Heart left ventricle (tissue), 16 donors: ENCODE data around the gene PDE10A. TPM values are rescaled to one million over a fixed set of nuclear protein-coding genes. Genes with fewer than 3 reads are reported as not detected.

Experiments
- ATAC-seq, 4 donors: fragments of 200-7000 bp; cut with Tn5 transposase; one replicate each; pipeline ENCODE4 v1.9.1; 2020 to 2022; ENCODE audit warnings: moderate library complexity in 4 of 4, mild to moderate bottlenecking in 3 of 4, moderate number of reproducible peaks in 1 of 4
- DNase-seq, 5 donors: peaks; one replicate each; pipeline ENCODE4 v3.0.0-alpha.2; 2020
- H3K27ac ChIP-seq, 12 donors: fragments of 200-600 bp; sonication (generic) in 4 of 12; one replicate each; pipeline versions ENCODE4 v1.5.0 to v1.8.0; 2016 to 2022; ENCODE audit warnings: mild to moderate bottlenecking in 2 of 12
- H3K27me3 ChIP-seq, 9 donors: fragments of 200-600 bp; sonication (generic) in 2 of 9; one replicate each; pipeline versions ENCODE4 v1.5.1 to v1.8.0; 2016 to 2022; ENCODE audit warnings: mild to moderate bottlenecking in 3 of 9
- H3K36me3 ChIP-seq, 9 donors: fragments of 200-600 bp; sonication (generic) in 2 of 9; one replicate each; pipeline versions ENCODE4 v1.5.0 to v1.8.0; 2018 to 2022; ENCODE audit warnings: mild to moderate bottlenecking in 2 of 9
- H3K4me1 ChIP-seq, 12 donors: fragments of 200-600 bp; sonication (generic) in 4 of 12; one replicate each; pipeline versions ENCODE4 v1.5.0 to v1.8.0; 2016 to 2022; ENCODE audit warnings: mild to moderate bottlenecking in 3 of 12
- H3K4me3 ChIP-seq, 12 donors: fragments of 200-600 bp; sonication (generic) in 4 of 12; one replicate each; pipeline versions ENCODE4 v1.5.0 to v1.8.0; 2017 to 2022; ENCODE audit warnings: mild to moderate bottlenecking in 9 of 12, moderate library complexity in 4 of 12
- H3K9me3 ChIP-seq, 12 donors: fragments of 200-600 bp; sonication (generic) in 4 of 12; one replicate each; pipeline versions ENCODE4 v1.5.0 to v1.8.0; 2016 to 2022; ENCODE audit warnings: mild to moderate bottlenecking in 1 of 12
- POLR2A ChIP-seq, 2 donors: fragments of 450-650 bp; IDR thresholded peaks; one replicate each; pipeline ENCODE4 v1.6.1; 2017; ENCODE audit warnings: antibody characterized with exemption in 2 of 2, mild to moderate bottlenecking in 2 of 2, moderate library complexity in 2 of 2
- WGBS, 4 donors: extraction: QIAGEN DNeasy Blood & Tissue Kit in 2 of 4; methylation state at CpG; one replicate each; pipeline versions ENCODE4 v1.1.5 to v1.1.7; 2013 to 2018; 5-methylcytosine and 5-hydroxymethylcytosine counted together
- intact Hi-C, 10 donors: fragments of 100-400 bp; cut with DNase I; formaldehyde crosslinking; loops; one replicate each; pipeline versions ENCODE4 v1.11.1 to v1.14.2; 2022
- polyA plus RNA-seq, 2 donors: library from polyadenylated mRNA; stranded (reverse); fragments of 200-250 nt; gene quantifications; one replicate each; pipeline ENCODE4 v1.2.3, GENCODE V29; 2013
- total RNA-seq, 9 donors: library from RNA; depleted of rRNA in 2 of 9; stranded (reverse); fragments of >200 nt in 2 of 9; fragmentation: NEBNext Ultra II Directional in 3 of 9; extraction: Animal tissue kit (Norgen Biotek cat#: 25700) in 3 of 9; gene quantifications; one replicate each; pipeline versions ENCODE4 v1.1.0 to v1.2.4, GENCODE V29; 2016 to 2023
- TF ChIP-seq, protein P1 (sequence below), 12 donors: fragments of 200-600 bp; sonication (generic) in 4 of 12; IDR thresholded peaks; one replicate each; pipeline versions ENCODE4 v1.5.0 to v1.8.0; 2018 to 2022; ENCODE audit warnings: antibody characterized with exemption in 12 of 12, mild to moderate bottlenecking in 5 of 12
- donor health status: ischemic (EF 13 %, LVEDD 7.1; RV severe dilation, severe dysfunction).
- donor health status: healthy with polysubstance abuse.
- donor health status: DM: no; HTN: yes; CAD: no.
- donor health status: DM: no; HTN: no; CAD: no.
- donor health status: ischemic (EF 25% LVEDD 6.9; RV normal size, moderate dysfunction).
- donor health status: ischemic (EF 25% LVEDD 5.7; RV mildly dilated, moderate dysfunction).
- donor health status: healthy.
- donor health status: DM: yes; HTN: yes; CAD: no.
- donor health status: ischemic (EF 35%, LVEDD 5.7; RV mildly dilated, moderate dysfunction).
- donor health status: nonischemic (EF 11% LVEDD 7.7; RV severe dilation, severe dysfunction).
- donor health status: DM: yes; HTN: yes; CAD: no.
- donor health status: PGD.
- donor health status: ischemic (EF 29% LVEDD 5.4; RV normal size, mild dysfunction).
- donor health status: nonischemic (EF 23%, LVEDD 6.1; RV moderate dilation, normal function).

The PDE10A gene
- total and polyA plus RNA-seq, 11 donors: 4.2 to 22.4 (median 12.8) TPM

- H3K4me3 ChIP-seq: no peak overlapping the region
- ATAC-seq: no peak
- H3K4me1 ChIP-seq: no peaks in the 10 kb centered on the region
- peaks cover 0 to 28% (median 6%) of the 10 kb centered on the region in 9 donors for H3K36me3 ChIP-seq
- 87 to 90% (median 88%) methylated on average over 5 of the region's 5 CpGs for WGBS, 4 donors
- no peaks in the 10 kb centered on the region for H3K27me3 ChIP-seq
- intact Hi-C loops: no loop called here
- H3K27ac ChIP-seq: no peak overlapping the region
- H3K9me3 ChIP-seq: peaks cover 0 to under 1% (median 0%) of the 10 kb centered on the region in 12 donors
- TF ChIP-seq, protein P1, sequence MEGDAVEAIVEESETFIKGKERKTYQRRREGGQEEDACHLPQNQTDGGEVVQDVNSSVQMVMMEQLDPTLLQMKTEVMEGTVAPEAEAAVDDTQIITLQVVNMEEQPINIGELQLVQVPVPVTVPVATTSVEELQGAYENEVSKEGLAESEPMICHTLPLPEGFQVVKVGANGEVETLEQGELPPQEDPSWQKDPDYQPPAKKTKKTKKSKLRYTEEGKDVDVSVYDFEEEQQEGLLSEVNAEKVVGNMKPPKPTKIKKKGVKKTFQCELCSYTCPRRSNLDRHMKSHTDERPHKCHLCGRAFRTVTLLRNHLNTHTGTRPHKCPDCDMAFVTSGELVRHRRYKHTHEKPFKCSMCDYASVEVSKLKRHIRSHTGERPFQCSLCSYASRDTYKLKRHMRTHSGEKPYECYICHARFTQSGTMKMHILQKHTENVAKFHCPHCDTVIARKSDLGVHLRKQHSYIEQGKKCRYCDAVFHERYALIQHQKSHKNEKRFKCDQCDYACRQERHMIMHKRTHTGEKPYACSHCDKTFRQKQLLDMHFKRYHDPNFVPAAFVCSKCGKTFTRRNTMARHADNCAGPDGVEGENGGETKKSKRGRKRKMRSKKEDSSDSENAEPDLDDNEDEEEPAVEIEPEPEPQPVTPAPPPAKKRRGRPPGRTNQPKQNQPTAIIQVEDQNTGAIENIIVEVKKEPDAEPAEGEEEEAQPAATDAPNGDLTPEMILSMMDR (IDR thresholded peaks at IDR 0.05): no peak
- no peak for TF ChIP-seq POLR2A (IDR thresholded peaks at IDR 0.05)
- DNase-seq: no peak
Observed at GRCh38 chr6:165340532-165340931, 322.5 kb downstream of the PDE10A start.

DNA sequence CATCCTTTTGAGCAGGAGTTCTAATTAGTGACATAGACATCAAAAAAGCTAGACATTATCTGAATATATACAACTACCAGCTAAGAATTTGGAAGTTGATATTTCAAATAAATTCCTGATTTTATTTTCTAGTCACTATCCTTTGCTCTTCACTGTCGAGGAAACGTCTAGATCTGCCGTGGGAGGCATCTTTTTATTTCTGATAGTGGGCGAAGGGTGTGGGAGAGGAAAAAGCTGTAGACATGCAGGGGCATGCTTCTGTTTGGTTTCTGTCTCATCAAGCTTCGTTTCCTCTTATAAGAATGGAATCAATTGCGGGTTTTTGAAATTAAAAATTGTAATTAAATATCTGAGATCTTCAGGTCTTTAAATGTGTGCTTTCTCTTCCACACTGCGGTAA, 337.4 kb downstream of the PDE10A start:
- WGBS, 4 donors: 87 to 90% (median 88%) methylated on average over 7 of the region's 7 CpGs
- H3K4me3 ChIP-seq: no peak overlapping the region
- ATAC-seq (no peak), DNase-seq (no peak)
- peaks cover 0 to 17% (median 9%) of the 10 kb centered on the region in 12 donors for H3K9me3 ChIP-seq
- no peak for TF ChIP-seq POLR2A (IDR thresholded peaks at IDR 0.05)
- TF ChIP-seq, protein P1 (IDR thresholded peaks at IDR 0.05): no peak
- intact Hi-C loops: no loop called here
- no peaks in the 10 kb centered on the region for H3K4me1 ChIP-seq
- no peaks in the 10 kb centered on the region for H3K36me3 ChIP-seq
- no peak overlapping the region for H3K27ac ChIP-seq
- no peaks in the 10 kb centered on the region for H3K27me3 ChIP-seq

DNA sequence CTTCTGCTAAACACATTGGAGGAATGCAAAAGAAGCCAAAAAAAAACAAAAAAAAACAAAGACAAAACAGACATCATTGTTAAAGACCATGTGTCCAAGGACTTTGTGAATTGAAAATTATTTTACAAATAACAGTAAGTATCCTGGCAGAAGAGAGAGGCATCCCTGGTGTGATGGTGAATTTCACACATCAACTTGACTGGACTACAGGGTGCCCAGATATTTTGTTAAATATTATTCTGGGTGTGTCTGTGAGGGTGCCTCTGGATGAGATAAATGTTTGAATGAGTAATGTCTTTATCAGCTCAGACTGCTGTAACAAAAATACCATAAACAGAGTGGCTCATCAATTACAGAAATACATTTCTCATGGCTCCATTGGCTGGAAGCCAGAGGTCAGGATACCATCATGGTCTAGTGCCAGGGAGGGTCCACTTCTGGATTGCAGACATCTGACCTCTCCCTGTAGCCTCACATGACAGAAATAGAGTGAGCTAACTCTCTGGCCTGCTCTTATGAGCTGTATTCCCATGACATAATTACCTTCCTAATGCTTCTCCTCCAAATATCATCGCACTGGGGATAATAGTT, 341.4 kb downstream of the PDE10A start:
- Histone ChIP-seq H3K27ac (no peak overlapping the region), H3K27me3 (no peaks in the 10 kb centered on the region), H3K4me1 (no peaks in the 10 kb centered on the region), H3K9me3 (peaks cover 0 to 23% (median 12%) of the 10 kb centered on the region in 12 donors), H3K36me3 (no peaks in the 10 kb centered on the region), H3K4me3 (no peak overlapping the region)
- ATAC-seq: no peak
- no peak for DNase-seq
- WGBS, 4 donors: 87 to 100% (median 92%) methylated on average over 1 of the region's 1 CpG
- intact Hi-C loops: no loop called here
- TF ChIP-seq, protein P1 (IDR thresholded peaks at IDR 0.05): no peak
- no peak for TF ChIP-seq POLR2A (IDR thresholded peaks at IDR 0.05)

DNA sequence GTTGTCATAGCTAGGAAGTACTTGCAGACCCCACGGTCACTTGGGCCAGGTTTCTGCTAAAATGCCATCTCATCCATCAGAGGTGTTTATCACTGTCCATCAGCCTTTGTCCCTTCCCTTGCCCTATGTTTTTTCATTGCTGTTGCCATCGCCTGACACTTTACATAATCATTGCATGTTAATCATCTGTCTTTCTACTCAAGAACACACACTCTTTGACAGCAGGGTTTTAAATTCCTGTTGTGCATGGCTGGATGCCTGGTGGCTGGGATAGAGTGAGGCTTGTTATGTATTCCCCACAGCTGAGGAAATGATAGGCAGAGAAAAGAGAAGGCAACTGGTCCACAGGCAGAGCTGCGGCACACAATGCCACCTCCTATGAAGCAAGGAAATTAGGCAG, 341.9 kb downstream of the PDE10A start:
- H3K4me3 ChIP-seq: no peak overlapping the region
- no peak for TF ChIP-seq POLR2A (IDR thresholded peaks at IDR 0.05)
- TF ChIP-seq, protein P1 (IDR thresholded peaks at IDR 0.05): no peak
- H3K27me3 ChIP-seq: no peaks in the 10 kb centered on the region
- 64 to 88% (median 70%) methylated on average over 3 of the region's 3 CpGs for WGBS, 4 donors
- ATAC-seq (no peak), DNase-seq (no peak)
- H3K4me1 ChIP-seq: no peaks in the 10 kb centered on the region
- no peak overlapping the region for H3K27ac ChIP-seq
- H3K36me3 ChIP-seq: no peaks in the 10 kb centered on the region
- intact Hi-C loops: no loop called here
- peaks cover 0 to 23% (median 12%) of the 10 kb centered on the region in 12 donors for H3K9me3 ChIP-seq
